K562 (cell line): ENCODE data around the gene USP22. TPM values are rescaled to one million over a fixed set of nuclear protein-coding genes. Genes with fewer than 3 reads are reported as not detected.

Experiments used
- ATF1 ChIP-seq, 2 experiments: fragments of 450-650 bp in 1 of 2; IDR thresholded peaks; 2 replicates each; pipeline ENCODE4 v1.6.1; 2016; ENCODE audit warnings: missing compliant biosample characterization in 1 of 2, missing genetic modification characterization in 1 of 2
- CEBPB ChIP-seq: fragments of 450-650 bp; IDR thresholded peaks from 2 replicates; pipeline ENCODE4 v1.6.1; 2016; ENCODE audit warnings: missing genetic modification characterization, missing compliant biosample characterization
- DLX4 ChIP-seq: fragments of 250-450 bp; sonication (Bioruptor Pico); IDR thresholded peaks from 2 replicates; pipeline ENCODE4 v1.6.1; 2021; ENCODE audit warnings: mild to moderate bottlenecking
- DNMT1 ChIP-seq: fragments of 450-650 bp; IDR thresholded peaks from 2 replicates; pipeline ENCODE4 v1.6.1; 2016; ENCODE audit warnings: antibody characterized with exemption, mild to moderate bottlenecking
- E2F5 ChIP-seq: sonication (generic); formaldehyde crosslinking; IDR thresholded peaks from 2 replicates; pipeline ENCODE4 v1.8.0; 2022; ENCODE audit warnings: mild to moderate bottlenecking, missing genetic modification reagents
- E2F6 ChIP-seq, 2 experiments: IDR thresholded peaks; 2 replicates each; pipeline ENCODE4 v1.6.1; 2011; ENCODE audit warnings: borderline replicate concordance in 1 of 2, control low read depth in 1 of 2, low read depth in 1 of 2, low read length in 1 of 2, mild to moderate bottlenecking in 1 of 2, mixed read lengths in 1 of 2, moderate library complexity in 1 of 2; ENCODE audit not compliant: insufficient read depth in 1 of 2, insufficient read length in 1 of 2, poor library complexity in 1 of 2, severe bottlenecking in 1 of 2; ENCODE audit errors: extremely low read depth in 1 of 2
- ELK3 ChIP-seq: fragments of 450-650 bp; formaldehyde crosslinking; IDR thresholded peaks from 2 replicates; pipeline ENCODE4 v1.4.0; 2020; ENCODE audit warnings: mild to moderate bottlenecking
- GABPA ChIP-seq: fragments of 200-800 bp; sonication (Bioruptor generic); conservative IDR thresholded peaks from 2 replicates; pipeline ENCODE4 v1.6.1; 2016; ENCODE audit warnings: low read depth, missing genetic modification characterization, missing compliant biosample characterization
- HMBOX1 ChIP-seq: sonication (generic); IDR thresholded peaks from 2 replicates; pipeline ENCODE4 v1.6.1; 2016
- KDM4B ChIP-seq, 2 experiments: fragments of 450-650 bp in 1 of 2; sonication (generic) in 1 of 2; IDR thresholded peaks; 2 replicates each; pipeline ENCODE4 v1.6.1; 2016 to 2017; ENCODE audit warnings: borderline replicate concordance in 2 of 2, antibody characterized with exemption in 1 of 2, low read depth in 1 of 2, mild to moderate bottlenecking in 1 of 2
- KHSRP ChIP-seq: fragments of 450-650 bp; IDR thresholded peaks from 2 replicates; pipeline ENCODE4 v1.6.1; 2017
- MEIS2 ChIP-seq: fragments of 450-650 bp; IDR thresholded peaks from 2 replicates; pipeline ENCODE4 v1.6.1; 2014; ENCODE audit warnings: mild to moderate bottlenecking; ENCODE audit not compliant: partially characterized antibody
- MXI1 ChIP-seq: IDR thresholded peaks from 2 replicates; pipeline ENCODE4 v1.6.1; 2011; ENCODE audit warnings: low read depth, mild to moderate bottlenecking, improper control_type of control experiment, low read length
- NONO ChIP-seq, 2 experiments: fragments of 200-400 bp in 1 of 2; fragments of 450-650 bp in 1 of 2; formaldehyde crosslinking in 1 of 2; IDR thresholded peaks; 2 replicates each; pipeline ENCODE4 v1.6.1; 2017; ENCODE audit warnings: low read depth in 2 of 2, mild to moderate bottlenecking in 2 of 2, moderate library complexity in 2 of 2, low read length in 1 of 2
- SAFB2 ChIP-seq: fragments of 200-400 bp; formaldehyde crosslinking; IDR thresholded peaks from 2 replicates; pipeline ENCODE4 v1.6.1; 2018; ENCODE audit warnings: borderline replicate concordance, low read length, low read depth, moderate library complexity; ENCODE audit not compliant: severe bottlenecking
- SMAD4 ChIP-seq: fragments of 250-450 bp; sonication (Bioruptor Pico); conservative IDR thresholded peaks from 2 replicates; pipeline ENCODE4 v1.8.0; 2021; ENCODE audit warnings: inconsistent platforms, mild to moderate bottlenecking, moderate library complexity
- TAF1 ChIP-seq: IDR thresholded peaks from 2 replicates; pipeline ENCODE4 v1.6.1; 2011; ENCODE audit warnings: mild to moderate bottlenecking, low read length, moderate library complexity; ENCODE audit not compliant: insufficient read depth, control insufficient read depth, severe bottlenecking; ENCODE audit errors: extremely low read depth
- U2AF2 ChIP-seq: fragments of 200-400 bp; formaldehyde crosslinking; optimal IDR thresholded peaks from 2 replicates; pipeline ENCODE3; 2017; ENCODE audit warnings: low read depth, mild to moderate bottlenecking, low read length
- XRCC3 ChIP-seq: fragments of 450-650 bp; IDR thresholded peaks from 2 replicates; pipeline ENCODE4 v1.6.1; 2017; ENCODE audit warnings: mild to moderate bottlenecking, moderate library complexity
- ZNF12 ChIP-seq: sonication (generic); formaldehyde crosslinking; IDR thresholded peaks from 2 replicates; pipeline ENCODE4 v1.4.0; 2020; ENCODE audit warnings: mild to moderate bottlenecking, missing genetic modification reagents
- ZNF174 ChIP-seq: fragments of 250-450 bp; sonication (Bioruptor Pico); IDR thresholded peaks from 2 replicates; pipeline ENCODE4 v1.4.0; 2020; ENCODE audit warnings: mild to moderate bottlenecking
- ZNF197 ChIP-seq: fragments of 200-800 bp; sonication (Bioruptor generic); IDR thresholded peaks from 2 replicates; pipeline ENCODE4 v1.6.1; 2016; ENCODE audit warnings: low read depth, missing genetic modification characterization, missing compliant biosample characterization
- ZSCAN32 ChIP-seq: fragments of 450-650 bp; formaldehyde crosslinking; IDR thresholded peaks from 2 replicates; pipeline ENCODE4 v1.4.0; 2020; ENCODE audit warnings: mild to moderate bottlenecking, moderate library complexity
- polyA plus RNA-seq, 8 experiments: library from polyadenylated mRNA; depleted of rRNA in 4 of 8; stranded (reverse) in 5 of 8; unstranded in 3 of 8; fragments of >200 nt; fragmentation: Nextera tagmentation in 2 of 8; fragmentation: Illumina TruSeq in 1 of 8; extraction: Ambion mirVana in 2 of 8; extraction: Trizol in 1 of 8; gene quantifications; 2 replicates each; pipeline versions ENCODE4 v1.2.1 to v1.2.3, GENCODE V29; 2011 to 2014; ENCODE audit warnings: inconsistent platforms in 1 of 8, missing spikeins in 1 of 8
- total RNA-seq, 7 experiments: library from RNA; depleted of rRNA in 6 of 7; stranded (reverse); fragments of >200 nt in 6 of 7; fragmentation: Illumina TruSeq in 2 of 7; extraction: Trizol in 2 of 7; gene quantifications; 2 replicates each; pipeline versions ENCODE4 v1.2.1 to v1.2.3, GENCODE V29; 2011 to 2021; ENCODE audit warnings: low replicate concordance in 1 of 7

The USP22 gene
- total and polyA plus RNA-seq, 9 of the 15 experiments (the other 6 are each of a cell fraction or from before 2014, with no cell fraction given), result 6.5 to 113 (median 58.9) TPM

- no peak for TF ChIP-seq XRCC3
- no peak for TF ChIP-seq ATF1 (CRISPR knock-in tag; IDR thresholded peaks at IDR 0.05)
- no peak for TF ChIP-seq ATF1 (tag; IDR thresholded peaks at IDR 0.05)
- no peak for TF ChIP-seq ZNF174 (CRISPR knock-in tag)
- TF ChIP-seq KDM4B (IDR thresholded peaks at IDR 0.05; ENCODE audit: borderline replicate concordance in 2 of 2, low read depth in 1 of 2), result no peak
- peak in 1 of 2 experiments; percentile 12 for TF ChIP-seq E2F6 (IDR thresholded peaks at IDR 0.05; ENCODE audit: borderline replicate concordance in 1 of 2, extremely low read depth in 1 of 2, insufficient read depth in 1 of 2, insufficient read length in 1 of 2, low read depth in 1 of 2, low read length in 1 of 2, poor library complexity in 1 of 2, severe bottlenecking in 1 of 2)
- TF ChIP-seq ZNF197 (CRISPR knock-in tag), result no peak
- TF ChIP-seq TAF1, result peak; percentile 48
- TF ChIP-seq ZNF12 (CRISPR knock-in tag), result no peak
- TF ChIP-seq SMAD4 (CRISPR knock-in tag), result peak; percentile 56
- TF ChIP-seq ELK3 (CRISPR knock-in tag), result no peak
- no peak for TF ChIP-seq E2F5 (CRISPR knock-in tag)
- no peak for TF ChIP-seq MXI1
- TF ChIP-seq CEBPB (tag), result no peak
- peak; percentile 42 to 73; a peak in 2 of 4 replicates for TF ChIP-seq NONO (IDR thresholded peaks at IDR 0.05; ENCODE audit: low read depth in 2 of 2, low read length in 1 of 2)
- TF ChIP-seq U2AF2, result no peak
- TF ChIP-seq SAFB2, result no peak
- TF ChIP-seq KHSRP, result no peak
- no peak for TF ChIP-seq DNMT1
- no peak for TF ChIP-seq HMBOX1
- TF ChIP-seq GABPA (tag), result peak; percentile 32
- TF ChIP-seq MEIS2, result no peak
- TF ChIP-seq ZSCAN32 (CRISPR knock-in tag), result no peak
- no peak for TF ChIP-seq DLX4 (CRISPR knock-in tag)
Measured at GRCh38 chr17:21042458-21043295, at the start of gene USP22 (continued).
